ENCODE results near the gene IGF2BP3.

GRCh38 chr7:23332193-23332592 is 138.1 kb downstream of the IGF2BP3 start:
- TF ChIP-seq ZNF280D (tag by site-specific recombination; IDR thresholded peaks at IDR 0.05): no peak
- TF ChIP-seq, protein P1, sequence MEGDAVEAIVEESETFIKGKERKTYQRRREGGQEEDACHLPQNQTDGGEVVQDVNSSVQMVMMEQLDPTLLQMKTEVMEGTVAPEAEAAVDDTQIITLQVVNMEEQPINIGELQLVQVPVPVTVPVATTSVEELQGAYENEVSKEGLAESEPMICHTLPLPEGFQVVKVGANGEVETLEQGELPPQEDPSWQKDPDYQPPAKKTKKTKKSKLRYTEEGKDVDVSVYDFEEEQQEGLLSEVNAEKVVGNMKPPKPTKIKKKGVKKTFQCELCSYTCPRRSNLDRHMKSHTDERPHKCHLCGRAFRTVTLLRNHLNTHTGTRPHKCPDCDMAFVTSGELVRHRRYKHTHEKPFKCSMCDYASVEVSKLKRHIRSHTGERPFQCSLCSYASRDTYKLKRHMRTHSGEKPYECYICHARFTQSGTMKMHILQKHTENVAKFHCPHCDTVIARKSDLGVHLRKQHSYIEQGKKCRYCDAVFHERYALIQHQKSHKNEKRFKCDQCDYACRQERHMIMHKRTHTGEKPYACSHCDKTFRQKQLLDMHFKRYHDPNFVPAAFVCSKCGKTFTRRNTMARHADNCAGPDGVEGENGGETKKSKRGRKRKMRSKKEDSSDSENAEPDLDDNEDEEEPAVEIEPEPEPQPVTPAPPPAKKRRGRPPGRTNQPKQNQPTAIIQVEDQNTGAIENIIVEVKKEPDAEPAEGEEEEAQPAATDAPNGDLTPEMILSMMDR (tag by site-specific recombination; IDR thresholded peaks at IDR 0.05): no peak
- no peak for TF ChIP-seq ZBTB49 (tag by site-specific recombination; IDR thresholded peaks at IDR 0.05; ENCODE audit: low read depth)
- TF ChIP-seq ZNF785 (tag by site-specific recombination; IDR thresholded peaks at IDR 0.05): no peak
- no peak for TF ChIP-seq ATF2 (tag by site-specific recombination; IDR thresholded peaks at IDR 0.05; ENCODE audit: low read depth)
- TF ChIP-seq ZNF221 (tag by site-specific recombination; IDR thresholded peaks at IDR 0.05; ENCODE audit: borderline replicate concordance): no peak
- no peak for TF ChIP-seq YY1 (tag by site-specific recombination; IDR thresholded peaks at IDR 0.05)
- no peak for TF ChIP-seq ZNF776 (tag by site-specific recombination; IDR thresholded peaks at IDR 0.05; ENCODE audit: borderline replicate concordance)
- no peak for TF ChIP-seq ZNF24 (tag by site-specific recombination; IDR thresholded peaks at IDR 0.05)

Data from HEK293 (cell line).